Renal cortical epithelial cell (primary cell): ENCODE data around the gene SNAPC3. TPM values are rescaled to one million over a fixed set of nuclear protein-coding genes. Genes with fewer than 3 reads are reported as not detected.
"Not testable (repeated sequence)": the region's sequence is repeated elsewhere in the genome, so short reads cannot be mapped to it uniquely, and the experiment has no call there.

ENCODE experiments used
- DNase-seq: peaks from one replicate; pipeline ENCODE4 v3.0.0-alpha.2; 2011; ENCODE audit warnings: low read depth
- total RNA-seq: library from RNA; depleted of rRNA; stranded (reverse); fragments of >200 nt; gene quantifications from 2 replicates; pipeline ENCODE4 v1.2.3, GENCODE V29; 2014

SNAPC3 gene
- total RNA-seq, 1 donor from 2014 or later, result 53.9 TPM

GRCh38 chr9:15423231-15423985 is 732 bp downstream of the SNAPC3 start:
- DNase-seq, result no peak

DNA sequence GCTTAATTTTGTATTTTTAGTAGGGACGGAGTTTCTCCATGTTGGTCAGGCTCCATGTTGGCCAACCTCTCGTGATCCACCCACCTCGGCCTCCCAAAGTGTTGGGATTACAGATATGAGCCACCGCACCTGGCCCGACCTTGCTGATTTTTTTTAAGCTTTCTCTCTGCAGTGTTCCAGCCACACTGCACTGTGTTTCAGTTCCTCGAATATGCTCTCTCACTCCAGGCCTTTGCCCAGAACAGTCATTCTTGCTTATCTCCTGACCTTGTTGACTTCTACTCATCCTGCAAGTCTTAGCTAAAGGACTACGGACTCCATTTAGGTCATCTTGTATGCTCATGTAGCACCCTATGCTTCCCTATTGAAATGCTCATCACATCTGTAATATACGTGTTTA is 3.3 kb downstream of the SNAPC3 start:
- DNase-seq, result no peak

DNA sequence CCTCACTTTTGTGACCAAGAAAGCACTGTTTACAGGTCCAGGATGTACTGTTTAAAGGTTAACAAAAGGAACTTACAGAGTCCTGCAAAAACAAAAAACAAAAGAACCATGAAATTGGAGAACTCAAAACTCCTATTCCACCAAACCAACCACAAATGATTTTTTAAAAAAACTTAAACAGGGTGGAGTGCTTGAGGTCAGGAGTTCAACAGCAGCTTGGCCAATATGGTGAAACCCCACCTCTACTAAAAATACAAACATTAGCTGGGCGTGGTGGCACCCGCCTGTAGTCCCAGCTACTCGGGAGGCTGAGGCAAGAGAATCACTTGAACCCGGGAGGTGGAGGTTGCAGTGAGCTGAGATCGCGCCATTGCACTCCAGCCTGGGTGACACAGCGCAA is 5.0 kb downstream of the SNAPC3 start:
- not testable (repeated sequence) for DNase-seq

DNA sequence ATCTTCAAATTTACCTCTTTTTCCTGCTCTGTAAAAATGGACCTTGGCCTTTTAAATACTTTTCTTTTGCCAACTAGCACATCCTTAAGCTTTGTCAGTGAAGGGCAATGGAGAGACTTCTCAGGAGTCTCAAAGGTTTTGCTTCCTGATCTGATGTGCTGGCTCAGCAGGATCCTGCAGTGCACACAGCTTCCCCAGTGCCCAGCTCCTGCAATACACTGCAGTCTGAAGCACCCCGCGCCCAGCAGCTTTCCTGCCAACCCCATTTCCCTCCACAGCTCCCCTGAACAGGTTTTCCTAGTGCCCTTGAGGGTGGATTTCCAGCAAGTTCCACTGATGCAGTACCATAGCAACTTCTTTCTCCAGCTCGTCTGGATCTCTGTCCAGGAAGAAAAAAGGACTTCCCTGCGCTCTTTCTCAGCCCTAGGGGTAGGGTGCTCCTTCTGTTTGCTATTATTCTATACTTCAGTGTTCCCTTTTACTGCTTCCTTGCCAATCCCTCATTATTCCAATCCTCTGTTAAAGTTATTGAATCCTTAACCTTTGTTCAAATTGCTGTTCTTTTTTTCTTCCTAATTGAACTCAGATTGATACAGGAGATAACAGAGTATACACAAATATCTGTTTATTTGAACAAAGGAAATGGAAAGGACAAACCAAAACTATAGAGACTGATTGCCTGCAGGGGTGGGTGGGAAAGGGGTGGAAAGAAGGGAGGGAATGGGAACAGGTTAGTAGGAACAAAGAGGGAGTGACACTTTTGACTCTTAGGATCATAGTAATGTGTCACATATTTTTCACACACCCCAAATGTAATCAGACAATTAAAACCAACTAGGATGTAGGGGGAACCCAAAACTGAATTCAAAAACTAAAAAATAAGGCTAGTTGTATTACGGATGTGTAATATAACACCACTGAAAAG is 8.5 kb downstream of the SNAPC3 start:
- no peak for DNase-seq

DNA sequence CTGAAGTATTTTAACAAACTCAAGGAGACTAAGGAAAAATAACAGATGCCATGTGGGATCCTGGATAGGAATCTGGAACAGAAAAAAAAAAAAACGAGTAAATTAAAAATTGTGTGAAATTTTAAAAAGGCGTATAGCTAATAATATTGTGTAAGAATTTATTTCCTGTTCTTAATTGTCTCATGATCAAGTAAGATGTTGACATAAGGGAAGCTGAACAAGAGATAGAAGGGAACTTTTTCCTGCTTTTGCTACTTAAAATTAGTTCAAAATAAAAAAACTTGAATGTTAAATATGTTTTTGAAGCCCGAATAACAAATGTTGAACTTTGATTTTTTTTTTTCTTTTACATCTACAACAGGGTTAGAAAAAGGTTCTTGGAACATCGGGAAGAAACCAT is 10.5 kb downstream of the SNAPC3 start:
- no peak for DNase-seq

- DNase-seq, result no peak
Observed at GRCh38 chr9:15433661-15434060, 11.0 kb downstream of the SNAPC3 start.

DNA sequence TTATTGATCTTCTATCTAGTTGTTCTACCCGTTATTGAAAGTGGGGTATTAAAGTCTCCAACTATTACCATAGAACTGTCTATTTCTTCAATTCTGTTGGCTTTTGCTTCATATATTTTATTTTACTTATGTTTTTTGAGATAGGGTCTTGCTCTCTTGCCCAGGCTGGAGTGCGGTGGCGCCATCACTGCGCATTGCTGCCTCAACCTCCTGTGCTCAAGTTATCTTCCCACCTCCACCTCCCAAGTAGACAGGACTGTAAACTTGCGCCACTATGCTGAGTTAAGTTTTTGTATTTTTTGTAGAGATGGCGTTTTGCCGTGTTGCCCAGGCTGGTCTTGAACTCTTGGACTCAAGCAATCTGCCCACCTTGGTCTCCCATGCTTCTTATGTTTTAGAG is 16.2 kb downstream of the SNAPC3 start:
- no peak for DNase-seq

DNA sequence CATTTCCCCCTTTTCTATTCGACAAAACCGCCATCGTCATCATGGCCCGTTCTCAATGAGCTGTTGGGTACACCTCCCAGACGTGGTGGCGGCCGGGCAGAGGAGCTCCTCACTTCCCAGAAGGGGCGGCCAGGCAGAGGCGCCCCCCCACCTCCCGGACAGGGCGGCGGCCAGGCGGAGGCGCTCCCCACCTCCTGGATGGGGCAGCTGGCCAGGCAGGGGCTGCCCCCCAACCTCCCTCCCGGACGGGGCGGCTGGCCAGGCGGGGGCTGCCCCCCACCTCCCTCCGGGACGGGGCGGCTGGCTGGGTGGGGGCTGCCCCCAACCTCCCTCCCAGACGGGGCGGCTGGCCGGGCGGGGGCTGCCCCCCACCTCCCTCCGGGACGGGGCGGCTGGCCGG is 19.2 kb downstream of the SNAPC3 start:
- not testable (repeated sequence) for DNase-seq

DNA sequence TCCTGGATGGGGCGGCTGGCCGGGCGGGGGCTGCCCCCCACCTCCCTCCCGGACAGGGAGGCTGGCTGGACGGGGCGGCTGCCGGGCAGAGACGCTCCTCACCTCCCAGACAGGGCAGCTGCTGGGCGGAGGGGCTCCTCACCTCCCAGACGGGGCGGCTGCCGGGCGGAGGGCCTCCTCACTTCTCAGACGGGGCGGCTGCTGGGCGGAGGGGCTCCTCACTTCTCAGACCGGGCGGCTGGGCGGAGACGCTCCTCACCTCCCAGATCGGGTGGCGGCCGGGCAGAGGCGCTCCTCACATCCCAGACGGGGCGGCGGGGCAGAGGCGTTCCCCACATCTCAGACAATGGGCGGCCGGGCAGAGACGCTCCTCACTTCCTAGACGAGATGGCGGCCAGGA is 19.6 kb downstream of the SNAPC3 start:
- DNase-seq, result not testable (repeated sequence)

DNA sequence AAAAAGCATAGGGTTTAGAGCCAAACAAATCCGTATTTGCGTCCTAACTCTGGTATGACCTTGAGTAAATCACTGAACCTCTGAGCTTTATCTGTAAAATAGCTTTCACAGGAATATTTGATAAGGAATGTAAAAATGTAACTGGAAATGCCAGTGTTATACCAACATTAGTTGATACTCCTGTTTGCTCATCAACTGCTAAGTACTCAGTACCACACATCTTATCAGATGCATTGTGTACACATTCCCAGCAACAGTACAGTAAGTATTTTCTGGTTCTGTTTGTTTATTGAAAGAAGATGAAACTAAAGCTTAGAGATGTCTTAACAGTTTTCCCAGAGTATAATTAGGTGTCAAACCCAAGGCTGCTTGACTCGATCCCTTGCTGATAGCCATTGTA is 21.5 kb downstream of the SNAPC3 start:
- DNase-seq, result no peak

- no peak for DNase-seq
Observed at GRCh38 chr9:15453956-15454355, 31.3 kb downstream of the SNAPC3 start.

- no peak for DNase-seq
Observed at GRCh38 chr9:15461056-15461455, 38.4 kb downstream of the SNAPC3 start.

DNA sequence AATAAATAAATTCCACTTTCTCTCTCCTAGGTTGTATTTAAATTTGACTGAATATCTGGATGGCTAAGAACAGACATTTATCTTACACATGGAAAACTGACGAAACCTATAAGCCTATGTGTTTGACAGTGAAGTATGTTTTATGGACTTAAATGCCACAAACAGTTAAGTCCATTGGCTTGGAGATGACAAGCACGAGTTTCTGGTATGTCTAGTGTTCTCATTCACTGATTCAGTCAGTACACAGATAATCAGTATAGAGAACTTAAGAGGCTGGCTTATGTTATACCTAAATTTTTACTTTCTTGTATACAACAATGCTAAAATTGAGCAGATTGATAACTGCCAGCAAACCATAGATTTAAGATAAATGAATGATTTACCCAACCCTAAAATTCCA is 38.9 kb downstream of the SNAPC3 start:
- DNase-seq, result no peak

GRCh38 chr9:15468145-15468544 is 45.5 kb downstream of the SNAPC3 start:
- DNase-seq, result no peak

- DNase-seq, result no peak
Observed at GRCh38 chr9:15469406-15469805, 46.7 kb downstream of the SNAPC3 start.

DNA sequence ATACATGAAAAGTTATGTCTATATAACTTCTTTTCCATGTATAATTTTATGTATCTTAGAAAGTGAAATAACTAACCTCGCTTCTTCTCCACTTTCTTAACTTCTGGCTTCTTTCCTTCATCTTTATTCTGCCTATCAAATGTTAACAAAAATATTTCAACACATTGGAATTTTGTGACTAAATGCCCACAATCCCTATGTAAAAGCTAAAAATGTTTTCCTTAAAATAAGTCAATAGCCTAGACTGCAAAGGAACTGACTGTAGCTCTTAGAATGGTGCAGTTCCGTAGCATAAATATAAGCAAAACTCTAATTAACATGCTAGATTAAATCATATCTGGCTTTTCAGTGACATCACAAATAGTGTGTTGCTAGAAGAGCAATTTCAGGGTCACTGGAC is 47.2 kb downstream of the SNAPC3 start:
- no peak for DNase-seq

- DNase-seq, result no peak
Observed at GRCh38 chr9:15475923-15476536, 53.4 kb downstream of the SNAPC3 start.

- no peak for DNase-seq
Observed at GRCh38 chr9:15480028-15480427, 57.4 kb downstream of the SNAPC3 start.

DNA sequence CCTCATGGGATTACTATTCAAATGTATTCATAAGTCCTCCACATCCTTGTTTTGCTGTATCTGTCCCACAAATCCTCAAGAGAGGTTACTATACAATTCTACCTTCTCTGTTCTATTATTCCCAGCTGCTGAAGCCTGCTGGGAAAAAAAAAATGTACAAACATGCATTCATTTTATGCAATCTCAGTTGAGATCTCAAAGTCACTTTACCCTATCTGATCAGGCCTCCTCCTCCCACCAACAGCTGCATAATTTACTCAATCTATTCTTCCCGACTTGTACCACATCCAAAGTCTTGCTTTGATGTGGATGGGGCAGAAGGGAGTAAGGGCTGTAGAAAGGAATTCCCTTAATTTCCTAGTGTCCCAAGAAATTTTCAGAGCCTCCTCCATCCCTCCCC is 59.5 kb downstream of the SNAPC3 start:
- no peak for DNase-seq

DNA sequence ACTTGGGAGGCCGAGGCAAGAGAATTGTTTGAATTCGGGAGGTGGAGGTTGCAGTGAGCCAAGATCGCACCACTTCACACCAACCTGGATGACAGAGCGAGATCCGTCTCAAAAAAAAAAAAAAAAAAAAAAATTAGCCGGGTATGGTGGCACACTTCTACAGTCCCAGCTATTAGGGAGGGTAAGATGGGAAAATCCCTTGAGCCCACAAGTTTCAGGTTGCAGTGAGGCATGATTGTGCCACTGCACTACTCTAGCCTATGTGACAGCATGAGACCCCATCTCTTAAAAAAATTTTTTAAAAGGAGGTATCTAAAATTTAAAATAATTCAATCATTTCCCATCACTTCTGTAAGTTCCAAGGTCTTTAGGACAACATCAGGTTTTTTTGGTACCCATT is 62.1 kb downstream of the SNAPC3 start:
- no peak for DNase-seq

DNA sequence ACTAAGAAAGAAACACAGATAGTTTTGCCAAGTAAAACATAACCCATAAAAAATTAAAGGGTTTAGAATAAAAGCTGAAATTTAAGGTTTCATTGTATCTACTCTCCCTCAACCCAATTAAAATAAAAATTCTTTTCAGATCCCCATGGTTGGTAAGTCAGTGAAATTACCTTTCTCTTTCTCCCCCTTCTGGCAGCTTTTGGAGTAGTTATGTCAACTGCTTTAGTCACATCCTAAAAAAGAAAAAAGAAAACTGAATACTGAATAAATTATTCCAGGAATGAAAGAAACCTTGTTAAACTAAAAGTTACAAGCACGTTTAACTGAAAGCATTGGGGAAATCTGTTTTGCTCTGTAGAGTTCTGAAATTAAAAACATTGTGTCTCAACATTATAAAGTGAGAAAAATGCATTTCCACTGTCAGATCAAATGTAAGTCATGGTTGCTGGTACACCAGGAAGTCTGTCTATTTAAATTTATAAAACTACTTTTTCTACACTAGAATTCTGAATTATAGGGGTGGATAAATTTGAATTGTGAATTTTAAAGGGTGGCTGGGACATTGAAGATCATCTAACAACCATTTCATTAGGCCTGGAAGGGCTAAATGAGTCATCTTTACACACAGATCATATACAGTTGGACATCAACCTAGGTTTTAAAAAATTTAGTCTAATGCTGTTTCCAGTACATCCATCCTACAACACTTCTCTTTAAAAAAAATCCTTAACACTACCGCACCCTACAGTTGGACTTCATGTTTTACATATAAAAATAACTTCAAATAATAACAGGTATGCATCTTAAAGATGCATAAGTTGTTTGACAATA is 63.4 kb downstream of the SNAPC3 start:
- peak; percentile 19 for DNase-seq

- DNase-seq, result no peak
Observed at GRCh38 chr9:15491950-15492349, 69.3 kb downstream of the SNAPC3 start.
